GM12874 (cell line): ENCODE data around the gene PPP1R14D.

Experiments
- TF ChIP-seq, protein P1 (sequence below): IDR thresholded peaks from 2 replicates; pipeline ENCODE4 v1.5.1; 2011; ENCODE audit warnings: low read depth, mild to moderate bottlenecking, control low read depth, low read length, moderate library complexity; ENCODE audit not compliant: insufficient read depth

PPP1R14D gene, protein sequence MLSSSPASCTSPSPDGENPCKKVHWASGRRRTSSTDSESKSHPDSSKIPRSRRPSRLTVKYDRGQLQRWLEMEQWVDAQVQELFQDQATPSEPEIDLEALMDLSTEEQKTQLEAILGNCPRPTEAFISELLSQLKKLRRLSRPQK

DNA sequence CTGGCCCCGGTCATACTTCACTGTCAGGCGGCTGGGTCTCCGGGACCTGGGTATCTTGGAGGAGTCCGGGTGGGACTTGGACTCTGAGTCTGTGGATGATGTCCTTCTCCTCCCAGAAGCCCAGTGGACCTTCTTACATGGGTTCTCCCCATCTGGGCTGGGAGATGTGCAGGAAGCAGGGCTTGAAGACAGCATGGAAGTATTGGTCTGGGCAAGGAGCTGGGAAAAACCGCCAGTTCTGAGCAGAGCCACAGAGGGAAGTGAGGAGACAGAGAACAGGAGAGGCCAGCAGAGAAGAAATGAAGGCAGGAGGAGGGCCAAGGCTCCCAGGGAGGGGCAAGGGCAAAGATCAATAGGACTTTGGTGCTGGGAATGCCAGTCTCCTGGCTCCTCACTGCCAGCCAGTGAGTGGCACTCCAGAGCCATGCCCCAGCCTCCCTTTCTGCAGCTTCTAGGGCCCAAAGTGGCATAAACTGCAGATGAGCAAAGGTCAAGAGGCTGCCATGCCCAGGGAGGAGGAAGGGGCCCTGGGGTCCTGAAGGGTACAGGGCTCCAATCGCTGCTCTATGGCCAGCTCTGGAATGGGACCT is at the start of gene PPP1R14D:
PPP1R14D (minus strand) TSS at position 262 of the 590 bp plus-strand sequence; CDS start at position 195, 67 bp downstream.
- TF ChIP-seq, protein P1, sequence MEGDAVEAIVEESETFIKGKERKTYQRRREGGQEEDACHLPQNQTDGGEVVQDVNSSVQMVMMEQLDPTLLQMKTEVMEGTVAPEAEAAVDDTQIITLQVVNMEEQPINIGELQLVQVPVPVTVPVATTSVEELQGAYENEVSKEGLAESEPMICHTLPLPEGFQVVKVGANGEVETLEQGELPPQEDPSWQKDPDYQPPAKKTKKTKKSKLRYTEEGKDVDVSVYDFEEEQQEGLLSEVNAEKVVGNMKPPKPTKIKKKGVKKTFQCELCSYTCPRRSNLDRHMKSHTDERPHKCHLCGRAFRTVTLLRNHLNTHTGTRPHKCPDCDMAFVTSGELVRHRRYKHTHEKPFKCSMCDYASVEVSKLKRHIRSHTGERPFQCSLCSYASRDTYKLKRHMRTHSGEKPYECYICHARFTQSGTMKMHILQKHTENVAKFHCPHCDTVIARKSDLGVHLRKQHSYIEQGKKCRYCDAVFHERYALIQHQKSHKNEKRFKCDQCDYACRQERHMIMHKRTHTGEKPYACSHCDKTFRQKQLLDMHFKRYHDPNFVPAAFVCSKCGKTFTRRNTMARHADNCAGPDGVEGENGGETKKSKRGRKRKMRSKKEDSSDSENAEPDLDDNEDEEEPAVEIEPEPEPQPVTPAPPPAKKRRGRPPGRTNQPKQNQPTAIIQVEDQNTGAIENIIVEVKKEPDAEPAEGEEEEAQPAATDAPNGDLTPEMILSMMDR, result no peak

DNA sequence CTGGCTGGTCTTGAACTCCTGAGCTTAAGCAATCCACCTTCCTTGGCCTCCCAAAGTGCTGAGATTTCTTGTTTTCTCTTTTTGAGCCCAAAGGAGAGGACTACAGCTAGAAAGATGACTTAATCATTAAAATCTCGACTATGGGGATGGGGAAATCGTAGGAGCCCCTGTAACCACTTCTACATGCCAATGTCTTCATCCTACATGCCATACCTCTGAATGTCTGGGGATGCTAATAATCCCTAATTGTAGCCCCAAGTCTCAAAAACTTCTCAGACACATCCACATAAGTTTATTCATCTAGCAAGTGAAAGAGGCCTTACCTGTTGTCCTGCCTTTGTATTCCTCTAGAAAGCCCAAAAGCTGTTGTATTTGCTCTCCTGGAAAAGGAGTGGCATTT is 49.2 kb upstream of the PPP1R14D start:
- TF ChIP-seq, protein P1, result no peak

DNA sequence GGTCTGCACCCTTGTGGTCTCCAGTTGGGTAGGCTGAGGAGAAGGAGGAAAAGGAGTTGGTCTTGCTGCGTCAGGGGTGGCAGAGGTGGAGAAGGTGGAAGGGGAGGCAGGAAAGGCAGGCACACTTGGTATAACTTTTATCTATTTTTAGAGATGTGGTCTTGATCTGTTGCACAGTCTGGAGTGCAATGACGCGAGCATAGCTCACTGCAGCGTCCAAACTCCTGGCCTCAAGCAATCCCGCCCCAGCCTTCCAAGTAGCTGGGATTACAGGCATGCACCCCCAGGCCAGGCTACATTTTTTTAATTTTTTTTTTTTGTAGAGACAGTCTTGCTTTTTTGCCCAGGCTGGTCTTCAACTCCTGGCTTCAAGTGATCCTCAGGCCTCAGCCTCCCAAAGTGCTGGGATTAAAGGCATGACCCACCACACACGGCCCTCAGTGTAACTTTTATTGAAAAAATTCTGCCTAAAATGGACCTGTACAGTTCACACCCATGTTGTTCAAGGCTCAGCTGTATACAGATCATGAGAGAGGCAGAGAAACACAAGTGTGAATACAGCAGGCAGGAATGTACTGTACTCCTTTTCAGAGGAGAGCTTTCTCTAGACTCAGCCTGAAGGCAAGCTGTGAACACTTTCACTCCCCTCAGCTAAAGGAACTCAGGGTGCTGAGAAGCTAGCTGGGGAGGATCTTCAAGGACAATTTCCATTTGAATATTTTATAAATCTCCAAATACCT is 47.7 kb upstream of the PPP1R14D start:
- TF ChIP-seq, protein P1, result no peak

DNA sequence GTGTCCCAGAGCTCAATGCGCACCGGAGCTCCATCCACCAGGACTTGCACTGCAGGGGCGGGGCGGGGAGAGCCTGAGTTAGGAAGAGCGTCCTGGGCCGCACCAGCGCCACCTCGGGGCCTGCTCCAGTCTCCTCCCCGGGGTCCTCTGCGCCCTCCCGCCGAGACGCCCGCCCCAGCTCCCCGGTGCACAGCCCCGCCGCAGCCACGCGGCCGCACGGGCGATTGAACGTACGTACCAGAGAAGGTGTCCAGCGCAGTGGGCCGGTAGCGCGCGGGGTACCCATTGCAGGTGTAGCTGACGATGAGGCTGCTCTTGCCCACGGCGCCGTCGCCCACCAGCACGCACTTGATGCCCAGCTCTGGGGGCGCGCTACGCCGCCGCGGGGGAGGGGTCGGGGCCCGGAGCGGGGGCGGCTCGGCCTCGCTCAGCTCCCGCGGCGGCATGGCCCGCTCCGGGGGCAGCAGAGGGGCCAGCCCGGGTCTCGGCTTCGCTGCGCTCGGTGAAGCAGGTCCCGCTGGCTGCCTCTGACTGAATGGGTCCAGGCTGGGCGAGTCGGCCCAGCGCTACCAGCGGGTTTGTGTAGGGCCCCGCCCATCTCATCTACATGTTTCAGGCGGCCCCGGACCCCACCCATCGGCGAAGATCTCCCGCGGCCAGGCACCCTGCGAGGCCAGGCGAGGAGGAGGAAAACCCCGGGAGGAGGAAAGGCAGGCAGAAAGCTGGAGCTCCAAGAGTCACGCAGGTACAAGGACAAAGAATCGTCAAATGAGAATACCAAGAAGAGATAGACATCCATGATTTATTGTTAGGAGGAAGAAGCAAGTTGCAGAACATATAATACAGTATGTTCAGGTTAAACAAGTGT is 45.4 kb upstream of the PPP1R14D start, which contains the start of gene RHOV:
RHOV (minus strand) TSS at position 541 of the 868 bp plus-strand sequence; CDS start at position 446, 95 bp downstream.
- TF ChIP-seq, protein P1, result peak; percentile 68

DNA sequence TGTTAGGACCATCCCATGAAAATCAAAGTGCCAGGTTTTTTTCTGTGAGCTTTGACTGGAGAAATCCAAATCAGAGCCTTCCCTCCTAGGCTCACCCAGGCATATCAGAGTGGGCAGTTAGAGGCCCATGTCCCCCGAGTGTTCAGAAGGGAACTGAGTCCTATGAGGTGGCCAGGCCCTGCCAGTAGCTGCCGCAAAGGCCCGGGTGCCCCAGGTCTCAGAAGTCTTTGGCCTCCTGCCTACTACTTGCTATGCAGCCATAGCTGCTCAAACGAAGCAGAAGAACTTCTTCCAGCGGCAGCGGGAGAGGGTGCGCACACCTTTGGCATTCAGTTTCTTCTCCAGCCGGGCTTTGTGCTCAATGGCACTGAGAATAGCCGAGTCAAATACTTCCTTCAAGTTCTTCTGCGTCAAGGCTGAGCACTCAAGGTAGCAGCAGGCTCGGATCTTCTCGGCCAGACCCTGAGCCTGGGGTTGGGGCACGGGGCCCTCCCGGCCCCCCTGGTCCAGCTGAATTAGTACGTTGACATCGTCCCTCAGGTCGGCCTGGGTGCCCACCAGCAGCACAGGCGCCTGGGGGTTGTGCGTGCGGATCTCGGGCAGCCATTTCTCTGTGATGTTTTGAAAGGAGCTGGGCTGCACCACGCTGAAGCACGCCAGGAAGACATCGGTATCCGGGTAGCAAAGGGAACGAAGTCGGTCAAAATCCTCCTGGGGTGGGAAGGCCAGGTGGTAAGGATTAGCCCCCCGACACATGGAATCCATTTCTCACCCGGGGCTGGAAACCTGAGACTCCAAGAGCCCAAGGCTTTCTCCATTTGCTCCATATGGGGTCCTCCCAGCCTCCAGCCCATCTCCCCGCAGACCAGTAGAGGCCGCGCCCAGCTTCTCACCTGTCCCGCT is 44.5 kb upstream of the PPP1R14D start:
- TF ChIP-seq, protein P1, result no peak

GRCh38 chr15:40871749-40872617 is 43.5 kb upstream of the PPP1R14D start:
- TF ChIP-seq, protein P1, result no peak
